Colonic mucosa (tissue), 4 donors: ENCODE measurements around the gene HBP1. TPM values are rescaled to one million over a fixed set of nuclear protein-coding genes. Genes with fewer than 3 reads are reported as not detected.
A peak's percentile ranks its signal among the peaks of the same experiment; 100 is the strongest.

Experiments
- DNase-seq: peaks from one replicate; pipeline ENCODE4 v3.0.0-alpha.2; 2020
- H3K27ac ChIP-seq: fragments of 200-600 bp; one replicate; pipeline ENCODE4 v1.8.0; 2021
- H3K27me3 ChIP-seq: fragments of 200-600 bp; one replicate; pipeline ENCODE4 v1.8.0; 2021
- H3K36me3 ChIP-seq: fragments of 200-600 bp; one replicate; pipeline ENCODE4 v1.8.0; 2021
- H3K4me1 ChIP-seq: fragments of 200-600 bp; one replicate; pipeline ENCODE4 v1.8.0; 2021; ENCODE audit warnings: mild to moderate bottlenecking
- H3K4me3 ChIP-seq: fragments of 200-600 bp; one replicate; pipeline ENCODE4 v1.8.0; 2021
- H3K9ac ChIP-seq, 2 donors: one replicate each; pipeline ENCODE4 v1.7.0; 2013; ENCODE audit warnings: control low read depth in 2 of 2, low read depth in 2 of 2, low read length in 2 of 2
- H3K9me3 ChIP-seq: fragments of 200-600 bp; one replicate; pipeline ENCODE4 v1.8.0; 2021
- intact Hi-C: fragments of 100-400 bp; cut with DNase I; formaldehyde crosslinking; loops from one replicate; pipeline ENCODE4 v1.14.1; 2022
- total RNA-seq, 2 donors: library from RNA; stranded (reverse); fragmentation: NEBNext Ultra II Directional in 1 of 2; extraction: Animal tissue kit (Norgen Biotek cat#: 25700) in 1 of 2; gene quantifications; one replicate each; pipeline ENCODE4 v1.2.1, GENCODE V29; 2021
- TF ChIP-seq, protein P1 (sequence below): fragments of 200-600 bp; IDR thresholded peaks from one replicate; pipeline ENCODE4 v1.8.0; 2022; ENCODE audit warnings: antibody characterized with exemption, mild to moderate bottlenecking
- donor health status: healthy.
- donor health status: DM: no; HTN: no; CAD: no.
- donor health status: DM: no; HTN: no; CAD: no.

The HBP1 gene
- total RNA-seq, 2 donors from 2014 or later, result 25.1 to 78.7 TPM

DNA sequence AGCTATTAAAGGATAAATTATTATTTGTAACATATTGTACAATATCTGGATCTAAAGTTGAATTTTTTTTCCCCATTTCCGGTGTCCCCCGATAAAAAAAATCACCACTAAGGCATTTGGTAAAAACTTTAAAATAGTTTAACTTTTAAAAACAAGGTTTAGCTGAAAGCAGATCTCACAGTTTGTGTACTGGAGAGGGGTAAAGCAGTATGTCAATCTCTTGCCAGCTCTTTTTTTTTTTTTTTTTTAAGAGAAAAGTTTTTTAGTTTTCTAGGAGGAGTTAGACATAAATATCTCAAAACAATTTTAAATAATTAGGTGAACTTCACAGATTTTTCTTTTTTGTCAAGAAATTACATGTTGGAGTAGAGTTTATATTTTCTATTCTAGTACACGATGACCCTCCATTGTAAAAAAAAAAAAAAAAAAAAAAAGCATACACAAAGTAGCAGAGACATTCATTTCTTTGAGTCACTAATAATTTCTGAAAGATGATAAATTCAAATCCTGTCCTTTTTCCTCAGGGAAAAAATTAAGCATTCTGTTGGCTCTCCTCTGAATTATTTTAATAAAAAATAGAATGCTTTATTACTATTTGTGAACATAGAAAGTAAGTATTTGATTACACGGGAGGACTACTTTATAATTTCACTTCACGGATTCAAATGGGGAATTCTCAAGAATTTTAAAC, 1.9 kb upstream of the HBP1 start:
- no peak for DNase-seq
- TF ChIP-seq, protein P1, sequence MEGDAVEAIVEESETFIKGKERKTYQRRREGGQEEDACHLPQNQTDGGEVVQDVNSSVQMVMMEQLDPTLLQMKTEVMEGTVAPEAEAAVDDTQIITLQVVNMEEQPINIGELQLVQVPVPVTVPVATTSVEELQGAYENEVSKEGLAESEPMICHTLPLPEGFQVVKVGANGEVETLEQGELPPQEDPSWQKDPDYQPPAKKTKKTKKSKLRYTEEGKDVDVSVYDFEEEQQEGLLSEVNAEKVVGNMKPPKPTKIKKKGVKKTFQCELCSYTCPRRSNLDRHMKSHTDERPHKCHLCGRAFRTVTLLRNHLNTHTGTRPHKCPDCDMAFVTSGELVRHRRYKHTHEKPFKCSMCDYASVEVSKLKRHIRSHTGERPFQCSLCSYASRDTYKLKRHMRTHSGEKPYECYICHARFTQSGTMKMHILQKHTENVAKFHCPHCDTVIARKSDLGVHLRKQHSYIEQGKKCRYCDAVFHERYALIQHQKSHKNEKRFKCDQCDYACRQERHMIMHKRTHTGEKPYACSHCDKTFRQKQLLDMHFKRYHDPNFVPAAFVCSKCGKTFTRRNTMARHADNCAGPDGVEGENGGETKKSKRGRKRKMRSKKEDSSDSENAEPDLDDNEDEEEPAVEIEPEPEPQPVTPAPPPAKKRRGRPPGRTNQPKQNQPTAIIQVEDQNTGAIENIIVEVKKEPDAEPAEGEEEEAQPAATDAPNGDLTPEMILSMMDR, result no peak
- Histone ChIP-seq H3K4me1 (no peaks in the 10 kb centered on the region), H3K27ac (peak overlapping the region; percentile 97), H3K27me3 (no peaks in the 10 kb centered on the region), H3K36me3 (no peaks in the 10 kb centered on the region), H3K9ac (no peak overlapping the region), H3K9me3 (no peaks in the 10 kb centered on the region), H3K4me3 (peak overlapping the region; percentile 47)
- intact Hi-C loops, result no loop called here

DNA sequence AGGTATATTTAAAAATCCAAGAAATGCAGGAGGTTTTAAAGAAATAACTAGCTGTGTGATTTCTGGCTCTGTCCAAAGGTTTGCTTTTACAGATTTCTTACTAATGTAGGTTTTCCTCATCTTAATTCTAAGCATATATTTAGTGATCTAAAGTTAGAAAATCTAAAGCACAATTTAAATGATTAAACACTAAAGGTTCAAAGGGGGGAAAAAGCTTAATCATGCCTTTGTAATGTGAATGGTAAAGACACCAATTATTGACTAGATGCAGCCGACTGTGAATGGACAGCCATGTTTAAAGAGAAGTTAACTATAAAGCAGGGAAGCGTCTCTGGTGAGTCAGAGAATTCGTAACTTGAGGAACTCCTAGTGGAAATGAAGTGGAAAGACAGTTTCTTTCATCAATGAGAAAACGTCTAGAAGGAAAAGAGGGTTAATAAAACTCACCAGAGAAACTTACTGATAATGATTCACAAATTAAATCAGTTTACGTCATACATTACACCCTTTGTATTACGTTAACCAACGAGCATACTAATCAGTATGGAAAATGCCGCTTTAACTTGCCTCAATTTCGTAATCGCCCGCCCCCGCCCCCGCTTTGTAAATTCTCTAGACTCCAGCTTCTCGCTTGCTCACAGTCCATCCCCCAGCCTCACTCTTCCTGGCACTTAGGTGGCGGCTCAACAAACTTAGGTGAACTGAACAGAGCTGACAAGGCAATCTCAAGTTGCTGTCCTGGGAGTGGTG, 1.1 kb upstream of the HBP1 start:
- H3K4me1 ChIP-seq, result no peaks in the 10 kb centered on the region
- H3K36me3 ChIP-seq, result no peaks in the 10 kb centered on the region
- peak overlapping the region; percentile 97 for H3K27ac ChIP-seq
- peak overlapping the region; percentile 47 for H3K4me3 ChIP-seq
- peak; percentile 28 for DNase-seq
- TF ChIP-seq, protein P1, result peak; percentile 25
- H3K9ac ChIP-seq, result peak overlapping the region; percentile 70 to 92
- H3K27me3 ChIP-seq, result no peaks in the 10 kb centered on the region
- intact Hi-C loops, result no loop called here
- no peaks in the 10 kb centered on the region for H3K9me3 ChIP-seq

DNA sequence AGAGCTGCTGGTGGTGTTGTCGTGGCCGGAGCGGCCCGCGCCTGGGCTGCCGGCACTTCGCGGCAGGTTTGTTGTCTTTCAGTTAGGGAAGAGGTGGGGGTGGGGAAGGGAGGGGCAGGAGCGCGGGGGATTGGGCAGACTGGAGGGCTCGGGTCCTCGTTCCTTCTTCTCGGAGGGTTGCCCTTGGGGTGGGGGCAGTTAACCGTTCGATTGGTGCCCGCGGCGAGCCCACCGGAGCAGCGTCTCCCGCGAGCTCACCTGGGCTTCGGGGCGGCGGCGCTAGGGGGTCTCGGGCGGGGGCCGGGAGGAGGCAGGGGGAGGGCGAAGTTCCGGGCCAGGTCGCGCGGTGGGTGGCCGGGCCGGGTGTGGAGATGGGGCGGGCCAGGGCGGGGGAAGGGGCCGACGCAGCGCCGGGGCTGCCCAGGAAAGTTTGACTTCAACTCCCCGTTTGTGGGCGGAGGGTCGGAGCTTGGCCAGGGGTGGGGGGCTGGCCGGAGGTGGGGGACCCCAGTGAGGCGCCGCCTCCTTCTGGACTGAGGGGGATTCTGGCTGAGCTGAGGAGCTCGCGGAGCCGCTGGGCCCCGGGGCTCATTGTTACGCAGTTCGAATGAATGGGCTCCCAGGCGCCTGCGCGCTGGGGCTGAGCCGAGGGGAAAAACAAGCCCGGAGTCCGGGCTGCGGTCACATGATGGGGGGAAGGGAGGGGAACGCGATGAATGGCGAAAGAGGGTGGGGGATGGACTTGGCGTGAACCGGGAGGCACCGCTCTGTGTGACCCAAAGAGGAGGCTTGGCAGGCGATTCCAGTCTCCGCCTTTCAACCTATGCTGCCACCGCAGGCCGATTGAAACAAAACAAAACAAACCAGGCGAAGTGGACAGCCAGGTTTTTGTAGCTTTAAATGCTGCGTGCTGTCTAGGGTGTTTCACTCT, 582 bp downstream of the HBP1 start:
- intact Hi-C loops, result no loop called here
- H3K27ac ChIP-seq, result peak overlapping the region; percentile 91
- peak; percentile 99 for DNase-seq
- H3K27me3 ChIP-seq, result no peaks in the 10 kb centered on the region
- TF ChIP-seq, protein P1, result no peak
- H3K9me3 ChIP-seq, result no peaks in the 10 kb centered on the region
- H3K36me3 ChIP-seq, result no peaks in the 10 kb centered on the region
- peak overlapping the region; percentile 72 for H3K4me3 ChIP-seq
- no peaks in the 10 kb centered on the region for H3K4me1 ChIP-seq
- peak overlapping the region; percentile 89 to 93 for H3K9ac ChIP-seq

DNA sequence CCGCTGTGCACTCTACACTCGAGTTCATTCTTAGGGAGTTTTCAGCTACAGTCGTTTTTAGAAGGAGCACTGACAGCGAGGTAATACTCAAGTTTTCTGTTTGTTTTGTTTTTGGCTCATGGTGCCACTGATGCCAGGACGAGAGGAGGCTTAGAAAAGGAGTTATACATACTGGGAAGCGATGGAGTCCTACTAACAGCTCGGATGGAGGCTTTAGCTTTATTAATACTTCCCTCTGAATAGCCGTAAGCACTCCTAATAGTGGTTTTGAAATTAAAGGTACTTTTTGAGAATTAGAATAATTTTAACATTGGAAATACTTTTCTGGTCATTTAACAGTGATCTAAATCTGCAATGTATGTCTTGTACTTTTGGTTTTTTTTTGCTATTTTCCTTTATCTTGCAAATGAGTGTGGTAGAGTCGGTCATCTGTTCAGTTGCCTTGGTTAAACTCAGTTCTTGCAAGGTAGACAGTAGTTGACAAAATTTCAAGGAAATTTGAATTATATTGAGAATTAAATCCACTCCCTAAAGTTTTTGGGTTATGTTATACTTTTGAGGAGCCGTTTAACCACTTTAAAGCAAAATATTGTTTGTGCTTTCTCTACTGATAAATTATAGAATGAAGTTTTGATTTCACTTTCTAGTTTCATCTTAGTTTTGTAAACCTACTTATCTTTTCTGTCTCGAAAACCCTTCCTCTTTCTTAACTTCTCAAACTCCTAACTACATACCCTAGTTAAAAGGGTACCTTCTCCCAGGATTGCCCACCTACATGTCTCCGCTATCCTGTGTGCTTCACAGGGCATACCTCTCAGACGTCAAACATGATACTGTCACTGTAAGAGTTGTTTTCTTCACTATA, 1.5 kb downstream of the HBP1 start:
- H3K36me3 ChIP-seq, result no peaks in the 10 kb centered on the region
- peak overlapping the region; percentile 91 for H3K27ac ChIP-seq
- H3K27me3 ChIP-seq, result no peaks in the 10 kb centered on the region
- DNase-seq, result no peak
- TF ChIP-seq, protein P1, result no peak
- H3K4me1 ChIP-seq, result no peaks in the 10 kb centered on the region
- intact Hi-C loops, result no loop called here
- H3K4me3 ChIP-seq, result peak overlapping the region; percentile 72
- H3K9me3 ChIP-seq, result no peaks in the 10 kb centered on the region
- peak overlapping the region in 1 of 2 donors; percentile 89 for H3K9ac ChIP-seq
